ENCODE data around the gene POLR1B.
"Not testable (repeated sequence)": the region's sequence is repeated elsewhere in the genome, so short reads cannot be mapped to it uniquely, and the experiment has no call there.

Gene POLR1B

GRCh38 chr2:112540906-112541305 is 1.4 kb upstream of the POLR1B start:
- DNase-seq (no peak), ATAC-seq (no peak)

DNA sequence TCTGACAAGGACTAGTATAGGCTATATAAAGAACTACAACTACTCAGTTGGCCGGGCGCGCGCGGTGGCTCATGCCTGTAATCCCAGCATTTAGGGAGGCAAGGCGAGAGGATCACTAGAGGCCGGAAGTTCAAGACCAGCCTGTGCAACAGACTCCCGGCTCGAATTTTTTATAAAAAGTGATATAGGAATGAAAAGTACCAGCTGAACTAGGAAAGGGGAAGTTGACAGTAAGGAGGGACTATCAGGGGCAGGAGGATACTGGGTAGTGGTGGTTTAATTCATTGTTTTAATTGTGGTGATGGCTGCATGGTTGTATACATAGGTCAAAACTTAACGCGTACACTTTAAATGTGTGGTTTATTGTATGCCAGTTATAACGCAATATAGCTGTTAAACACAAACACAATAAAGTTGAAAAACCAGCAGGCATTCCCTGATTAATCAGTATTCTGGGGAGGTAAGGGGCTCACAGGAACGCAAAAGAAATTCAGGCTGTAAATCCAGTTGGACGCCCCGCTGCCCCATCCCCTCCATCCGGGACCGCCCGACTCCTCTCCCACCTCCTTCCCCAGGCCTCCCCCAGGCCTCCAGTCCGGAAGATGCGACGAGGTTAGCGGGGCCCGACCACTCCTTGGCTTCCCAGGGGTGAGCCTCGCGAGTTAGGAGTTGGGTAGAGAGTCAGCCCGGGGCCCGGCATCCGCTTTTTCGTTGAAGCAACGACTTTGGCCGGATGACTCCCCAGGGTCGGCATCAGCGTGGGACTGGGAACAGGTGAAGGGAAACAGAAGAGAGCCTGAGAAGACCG is 746 bp upstream of the POLR1B start:
- ATAC-seq, result peak; percentile 85
- peak; percentile 76 for DNase-seq

DNA sequence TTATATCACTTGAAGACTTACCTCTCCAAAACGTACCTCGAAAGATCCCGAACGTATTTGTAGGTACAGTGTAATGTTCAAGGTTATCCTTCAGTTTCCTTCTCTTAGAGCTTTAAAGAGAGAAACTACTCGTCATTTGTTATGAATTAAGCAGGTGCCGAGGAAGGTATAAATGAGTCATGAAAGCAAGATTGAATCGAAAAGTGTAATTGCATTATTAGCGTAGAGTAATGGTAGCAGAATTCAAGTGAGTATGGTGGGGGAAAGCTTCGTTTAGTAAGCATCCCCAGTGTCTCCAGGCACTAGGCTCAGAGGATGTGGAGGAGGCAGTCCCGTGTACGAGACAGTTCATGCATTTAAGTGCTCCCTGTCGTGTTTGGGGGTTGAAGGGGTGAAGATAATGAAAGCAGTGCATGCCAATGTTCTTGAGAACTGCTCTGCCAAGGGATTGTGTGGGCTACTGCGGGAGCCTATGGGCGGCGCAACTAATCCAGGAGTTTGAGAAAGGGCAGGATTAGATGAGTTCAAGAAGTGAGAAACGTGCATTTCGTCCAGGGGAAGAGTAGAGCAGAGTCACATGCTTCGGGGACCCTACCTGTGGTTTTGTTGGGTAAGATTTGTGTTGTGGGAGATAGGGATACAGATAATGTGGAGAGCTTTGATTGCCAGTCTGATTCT is 858 bp downstream of the POLR1B start:
- peak; percentile 7 for DNase-seq
- no peak for ATAC-seq

- no peak for DNase-seq
Measured at GRCh38 chr2:112547333-112547732, 5.1 kb downstream of the POLR1B start.

DNA sequence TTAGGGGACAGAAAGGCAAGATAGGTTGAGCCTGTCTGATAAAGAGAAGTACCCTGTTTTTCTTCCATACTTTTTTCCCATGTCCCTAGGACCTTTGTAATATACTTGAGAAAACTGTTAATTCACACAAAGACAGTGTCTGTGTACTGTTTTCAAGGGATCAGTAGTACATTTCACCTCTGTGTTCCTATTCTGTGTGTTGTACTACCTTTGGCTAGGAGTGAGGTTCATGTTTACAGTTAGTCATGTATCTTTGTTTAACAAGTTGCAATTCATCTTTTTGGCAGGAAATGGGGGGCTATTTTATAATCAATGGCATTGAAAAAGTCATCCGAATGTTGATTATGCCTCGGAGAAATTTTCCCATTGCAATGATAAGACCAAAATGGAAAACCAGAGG is 6.7 kb downstream of the POLR1B start:
- ATAC-seq (no peak), DNase-seq (no peak)

More at GRCh38 chr2:112547333-112547732, 5.1 kb downstream of the POLR1B start:
- ATAC-seq, result no peak

GRCh38 chr2:112566104-112566503 is 23.8 kb downstream of the POLR1B start:
- DNase-seq, result no peak
- no peak for ATAC-seq

DNA sequence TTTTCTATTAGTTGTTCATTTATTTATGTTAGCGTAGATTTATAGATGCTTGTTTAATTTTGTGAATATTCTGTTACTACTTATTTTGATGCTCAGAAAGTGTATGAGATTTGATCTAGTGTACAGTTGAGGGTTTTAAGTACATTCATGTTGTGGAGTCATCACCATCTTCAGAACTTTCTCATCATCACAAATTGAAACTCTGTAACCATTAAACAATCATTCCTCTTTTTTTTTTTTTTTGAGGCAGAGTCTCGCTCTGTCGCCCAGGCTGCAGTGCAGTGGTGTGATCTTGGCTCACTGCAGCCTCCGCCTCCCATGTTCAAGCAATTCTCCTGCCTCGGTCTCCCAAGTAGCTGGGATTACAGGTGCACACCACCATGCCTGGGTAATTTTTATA is 24.2 kb downstream of the POLR1B start:
- ATAC-seq, DNase-seq: not testable (repeated sequence)

DNA sequence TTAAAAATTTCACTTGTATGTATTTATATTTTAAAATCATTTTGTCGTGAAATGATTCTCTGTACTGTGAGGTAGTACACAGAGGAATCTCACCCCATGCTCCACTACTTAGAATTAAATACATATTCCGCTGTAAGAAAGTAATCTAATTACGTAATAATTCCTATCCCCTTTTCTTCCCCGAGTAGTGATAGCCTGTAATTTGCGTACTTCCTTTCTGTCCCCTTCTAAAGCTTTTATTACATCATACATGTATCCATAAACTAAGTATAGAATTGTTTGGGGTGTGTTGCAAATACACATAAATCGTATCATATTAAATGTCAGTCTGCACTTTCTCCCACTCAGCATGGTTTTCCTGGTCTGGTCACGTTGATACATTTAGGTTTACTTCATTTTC is 29.7 kb downstream of the POLR1B start:
- no peak for ATAC-seq

GRCh38 chr2:112577756-112578155 is 35.5 kb downstream of the POLR1B start:
- ATAC-seq (no peak), DNase-seq (no peak)

More for the DNA sequence above, 29.7 kb downstream of the POLR1B start:
- DNase-seq, result no peak

- DNase-seq (no peak), ATAC-seq (no peak)
Measured at GRCh38 chr2:112579241-112579640, 37.0 kb downstream of the POLR1B start.

DNA sequence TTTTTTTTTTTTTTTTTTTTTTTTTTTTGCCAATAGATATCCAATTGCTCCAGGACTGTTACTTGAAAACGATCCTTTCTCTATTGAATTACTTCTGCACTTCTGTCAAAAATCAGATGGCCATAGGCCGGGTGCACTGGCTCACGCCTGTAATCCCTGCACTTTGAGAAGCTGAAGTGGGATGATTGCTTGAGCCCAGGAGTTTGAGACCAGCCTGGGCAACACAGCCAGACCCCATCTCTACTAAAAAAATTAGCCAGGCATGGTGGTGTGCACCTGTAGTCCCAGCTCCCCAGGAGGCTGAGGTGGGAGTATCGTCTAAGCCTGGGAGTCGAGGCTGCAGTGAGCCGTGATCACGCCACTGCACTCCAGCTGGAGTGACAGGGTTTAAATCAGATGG is 37.8 kb downstream of the POLR1B start:
- DNase-seq, result no peak
- ATAC-seq, result no peak

GRCh38 chr2:112582314-112582746 is 40.1 kb downstream of the POLR1B start:
- DNase-seq (peak; percentile 28), ATAC-seq (peak; percentile 10)

DNA sequence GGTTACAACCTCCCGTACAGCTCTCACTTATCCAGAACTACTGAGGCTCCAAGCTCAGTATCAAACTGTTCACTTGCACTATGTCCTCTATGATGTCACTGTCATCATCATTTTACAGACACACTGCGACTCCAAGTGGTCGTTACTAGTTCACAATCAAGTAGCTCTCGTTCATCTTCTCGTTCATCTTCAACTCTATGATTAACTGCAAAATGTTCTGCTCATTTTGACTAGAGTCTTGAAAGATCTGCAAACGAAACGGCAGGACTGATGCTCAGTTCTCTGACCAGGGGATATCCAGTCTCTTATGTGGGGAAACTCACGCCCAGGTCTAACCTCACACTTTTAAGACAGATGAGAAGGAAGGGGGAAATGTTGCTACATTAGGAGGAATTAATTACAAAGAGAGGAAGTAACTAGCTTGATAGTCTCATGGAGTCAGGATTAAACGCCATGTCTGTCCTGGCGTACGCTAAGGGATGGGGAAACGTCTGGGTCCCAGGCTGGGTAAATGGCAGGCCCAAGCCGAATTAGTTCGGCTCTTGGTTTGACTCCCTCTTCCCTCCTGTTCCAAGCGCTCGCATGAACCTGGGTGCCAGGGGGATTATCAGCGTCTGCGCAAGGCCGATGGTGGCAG is 41.4 kb downstream of the POLR1B start:
- DNase-seq (no peak), ATAC-seq (no peak)

DNA sequence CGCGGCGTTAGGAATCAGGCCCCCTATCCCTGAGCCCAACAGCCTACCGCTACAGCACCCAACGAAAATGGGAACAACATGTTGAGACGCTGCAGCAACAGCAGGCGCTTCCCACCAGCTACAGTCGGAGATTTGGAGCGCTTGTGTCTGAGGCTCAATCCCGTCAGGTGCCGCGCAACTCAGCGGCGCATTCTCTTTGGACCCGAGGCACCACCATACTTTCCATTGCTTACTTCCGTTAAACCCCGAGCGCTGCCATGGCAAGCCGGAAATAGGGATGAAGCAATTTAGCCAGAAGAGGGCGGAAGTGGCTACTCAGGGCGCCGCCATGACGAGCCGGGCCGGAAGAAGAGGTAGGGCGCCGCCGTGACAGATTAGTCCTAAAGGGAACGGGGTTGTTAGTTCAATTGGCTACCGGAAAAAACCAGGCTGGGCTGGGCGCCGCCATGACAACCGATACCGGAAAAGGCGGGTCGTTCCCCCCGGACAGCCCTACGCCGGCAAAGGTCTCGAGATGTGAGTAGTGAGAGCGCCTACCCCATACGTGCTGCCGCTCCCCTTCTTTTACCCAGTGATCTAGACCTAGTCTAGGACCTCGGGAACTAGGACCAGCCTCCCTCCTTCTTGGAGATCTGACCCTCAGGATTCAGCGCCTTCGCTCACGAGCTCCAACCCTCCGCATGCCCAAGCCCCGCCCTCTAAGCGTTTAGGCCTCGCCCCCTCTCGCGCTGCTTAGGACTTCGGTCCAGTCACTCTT is 42.0 kb downstream of the POLR1B start, which contains the start of gene CHCHD5:
Gene CHCHD5, plus strand, starts transcription at position 476 of the 757 bp plus-strand sequence. Its CDS starts 39 bp downstream, at position 515.
- DNase-seq (peak; percentile 91), ATAC-seq (peak; percentile 94)

DNA sequence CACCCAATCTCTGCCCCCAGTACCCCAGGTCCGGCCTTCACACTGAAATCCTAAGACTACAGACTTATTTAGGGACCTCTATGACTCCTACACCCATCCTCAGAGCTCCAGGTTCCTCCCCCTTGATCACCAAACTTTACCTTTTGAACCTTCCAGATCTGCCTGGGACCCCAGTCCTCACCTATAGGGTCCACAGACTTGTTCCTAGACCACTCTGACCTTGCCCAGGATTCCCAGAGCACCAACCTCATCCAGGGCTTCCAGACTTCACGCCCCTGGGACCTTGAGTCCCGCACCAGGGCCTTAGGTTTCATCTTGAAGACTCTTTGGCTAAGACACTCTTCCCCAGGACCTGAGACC is 42.6 kb downstream of the POLR1B start:
- DNase-seq, result no peak
- no peak for ATAC-seq

GRCh38 chr2:112585400-112585799 is 43.1 kb downstream of the POLR1B start:
- ATAC-seq, result no peak
- no peak for DNase-seq

GRCh38 chr2:112585873-112586464 is 43.7 kb downstream of the POLR1B start:
- no peak for DNase-seq
- no peak for ATAC-seq

DNA sequence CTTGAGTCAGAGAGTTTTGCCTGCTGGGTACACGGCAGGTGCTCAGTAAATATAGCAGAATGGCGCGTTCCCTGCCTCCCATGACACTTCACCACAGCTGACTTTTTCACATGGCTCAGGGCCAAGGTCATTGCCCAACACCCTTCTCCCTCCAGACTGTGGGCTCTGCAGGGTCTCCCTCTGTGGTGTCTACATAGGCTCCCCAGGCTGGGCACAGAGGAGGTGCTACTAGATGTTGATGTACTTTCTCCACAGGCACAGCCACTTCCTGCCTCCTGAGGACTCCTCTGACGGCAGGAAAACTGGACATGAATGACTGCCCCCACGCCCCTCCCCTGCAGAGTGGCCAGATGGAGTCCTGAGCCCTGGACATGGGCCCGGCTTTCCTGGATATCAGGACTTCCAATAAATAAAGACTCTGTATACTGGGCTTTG is 46.4 kb downstream of the POLR1B start:
- ATAC-seq (no peak), DNase-seq (no peak)

- DNase-seq (no peak), ATAC-seq (no peak)
Measured at GRCh38 chr2:112591413-112591812, 49.1 kb downstream of the POLR1B start.

DNA sequence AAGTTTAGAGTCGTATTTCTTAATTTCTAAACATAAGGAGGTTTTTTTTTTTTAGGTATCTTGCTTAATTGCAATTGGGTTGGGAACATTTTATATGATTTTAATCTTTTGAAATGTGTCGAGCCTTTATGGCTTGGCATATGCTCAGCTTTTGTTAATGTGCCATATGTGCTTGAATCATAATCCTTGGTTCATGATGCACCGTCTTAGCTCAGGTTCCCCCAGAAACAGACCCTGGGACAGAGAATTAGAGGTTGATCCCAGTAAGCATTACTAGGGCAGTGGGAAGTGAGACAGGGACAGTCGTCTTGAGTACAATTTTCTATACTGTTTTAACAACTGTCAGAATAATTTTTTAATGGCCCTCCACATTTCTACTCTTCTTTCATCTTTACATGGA is 51.5 kb downstream of the POLR1B start:
- ATAC-seq, result no peak
- no peak for DNase-seq

GRCh38 chr2:112597537-112598322 is 55.5 kb downstream of the POLR1B start:
- DNase-seq (no peak), ATAC-seq (no peak)
